Measurements from ENCODE around the gene A2M. TPM values are rescaled to one million over a fixed set of nuclear protein-coding genes. Genes with fewer than 3 reads are reported as not detected.

Gene A2M
- total and polyA plus RNA-seq, 2 of the 13 experiments (the other 11 are each of a cell fraction or from before 2014, with no cell fraction given) = 2,807 to 6,551 TPM

DNA sequence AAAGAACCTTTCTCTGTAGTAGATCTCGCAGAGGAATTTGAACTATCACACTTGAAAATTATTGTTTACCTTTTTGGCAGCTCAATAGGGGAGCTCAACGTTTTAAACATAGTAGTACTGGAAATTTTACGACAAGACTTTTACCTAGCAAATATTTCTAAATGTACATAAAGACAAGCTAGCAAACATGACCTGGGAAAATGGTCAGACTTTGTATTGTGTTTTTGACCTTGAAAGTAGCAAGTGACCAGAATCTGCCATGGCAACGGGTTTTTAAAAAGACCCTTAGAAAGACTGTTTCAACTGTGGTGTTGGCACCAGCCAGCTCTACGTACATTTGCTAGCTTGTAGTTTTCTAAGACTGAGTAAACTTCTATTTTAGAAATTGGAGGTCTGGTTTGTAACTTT is 20.2 kb upstream of the A2M start (continued):
- TF ChIP-seq ZNF652 (CRISPR knock-in tag; IDR thresholded peaks at IDR 0.05; ENCODE audit: borderline replicate concordance, low read depth) = no peak
- TF ChIP-seq HDAC6 (IDR thresholded peaks at IDR 0.05; ENCODE audit: low read depth, low read length) = no peak
- TF ChIP-seq ELF3 (CRISPR knock-in tag; IDR thresholded peaks at IDR 0.05) = peak; percentile 62; the same call in 1 of the 2 replicates
- TF ChIP-seq ZNF160 (CRISPR knock-in tag; IDR thresholded peaks at IDR 0.05) = no peak
- peak; percentile 53; the same call in 1 of the 2 replicates for TF ChIP-seq KAT8 (CRISPR knock-in tag; IDR thresholded peaks at IDR 0.05)
- TF ChIP-seq, protein P1, sequence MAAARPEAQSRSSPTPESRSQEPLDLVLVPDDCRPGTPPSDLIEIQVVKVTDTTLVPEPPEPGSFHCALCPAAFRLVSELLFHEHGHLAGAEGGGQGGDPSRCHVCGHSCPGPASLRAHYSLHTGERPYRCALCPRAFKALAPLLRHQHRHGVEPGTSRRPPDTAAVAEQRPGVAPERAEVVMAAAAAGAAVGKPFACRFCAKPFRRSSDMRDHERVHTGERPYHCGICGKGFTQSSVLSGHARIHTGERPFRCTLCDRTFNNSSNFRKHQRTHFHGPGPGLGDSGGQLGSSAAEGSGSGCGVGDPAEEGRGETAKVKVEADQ (CRISPR knock-in tag; IDR thresholded peaks at IDR 0.05; ENCODE audit: borderline replicate concordance) = no peak
- TF ChIP-seq ZNF672 (CRISPR knock-in tag; IDR thresholded peaks at IDR 0.05) = no peak
- peak; percentile 38; the same call in 1 of the 2 replicates for TF ChIP-seq REPIN1 (CRISPR knock-in tag; IDR thresholded peaks at IDR 0.05; ENCODE audit: borderline replicate concordance, low read depth)
- 0 out of 2 replicates have a peak, but pooled peaks have one; percentile 36 for TF ChIP-seq SNAPC2 (CRISPR knock-in tag; IDR thresholded peaks at IDR 0.05)
- TF ChIP-seq TFAP4 (IDR thresholded peaks at IDR 0.05; ENCODE audit: borderline replicate concordance, low read depth) = no peak; the same call in 1 of the 2 replicates
- no peak for TF ChIP-seq MAZ (IDR thresholded peaks at IDR 0.05; ENCODE audit: borderline replicate concordance, low read depth, low read length)
- TF ChIP-seq MAZ (CRISPR knock-in tag; IDR thresholded peaks at IDR 0.05; ENCODE audit: low read depth) = no peak
- TF ChIP-seq NRL (CRISPR knock-in tag; IDR thresholded peaks at IDR 0.05; ENCODE audit: borderline replicate concordance) = no peak
- TF ChIP-seq JDP2 (CRISPR knock-in tag; IDR thresholded peaks at IDR 0.05; ENCODE audit: borderline replicate concordance) = no peak
- TF ChIP-seq ZGPAT (CRISPR knock-in tag; IDR thresholded peaks at IDR 0.05) = peak; percentile 83
- TF ChIP-seq, protein P2, sequence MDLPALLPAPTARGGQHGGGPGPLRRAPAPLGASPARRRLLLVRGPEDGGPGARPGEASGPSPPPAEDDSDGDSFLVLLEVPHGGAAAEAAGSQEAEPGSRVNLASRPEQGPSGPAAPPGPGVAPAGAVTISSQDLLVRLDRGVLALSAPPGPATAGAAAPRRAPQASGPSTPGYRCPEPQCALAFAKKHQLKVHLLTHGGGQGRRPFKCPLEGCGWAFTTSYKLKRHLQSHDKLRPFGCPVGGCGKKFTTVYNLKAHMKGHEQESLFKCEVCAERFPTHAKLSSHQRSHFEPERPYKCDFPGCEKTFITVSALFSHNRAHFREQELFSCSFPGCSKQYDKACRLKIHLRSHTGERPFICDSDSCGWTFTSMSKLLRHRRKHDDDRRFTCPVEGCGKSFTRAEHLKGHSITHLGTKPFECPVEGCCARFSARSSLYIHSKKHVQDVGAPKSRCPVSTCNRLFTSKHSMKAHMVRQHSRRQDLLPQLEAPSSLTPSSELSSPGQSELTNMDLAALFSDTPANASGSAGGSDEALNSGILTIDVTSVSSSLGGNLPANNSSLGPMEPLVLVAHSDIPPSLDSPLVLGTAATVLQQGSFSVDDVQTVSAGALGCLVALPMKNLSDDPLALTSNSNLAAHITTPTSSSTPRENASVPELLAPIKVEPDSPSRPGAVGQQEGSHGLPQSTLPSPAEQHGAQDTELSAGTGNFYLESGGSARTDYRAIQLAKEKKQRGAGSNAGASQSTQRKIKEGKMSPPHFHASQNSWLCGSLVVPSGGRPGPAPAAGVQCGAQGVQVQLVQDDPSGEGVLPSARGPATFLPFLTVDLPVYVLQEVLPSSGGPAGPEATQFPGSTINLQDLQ (CRISPR knock-in tag; IDR thresholded peaks at IDR 0.05) = no peak
- TF ChIP-seq, protein P3, sequence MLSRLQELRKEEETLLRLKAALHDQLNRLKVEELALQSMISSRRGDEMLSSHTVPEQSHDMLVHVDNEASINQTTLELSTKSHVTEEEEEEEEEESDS (CRISPR knock-in tag; IDR thresholded peaks at IDR 0.05; ENCODE audit: borderline replicate concordance) = no peak; the same call in 1 of the 2 replicates
- TF ChIP-seq ZZZ3 (CRISPR knock-in tag; IDR thresholded peaks at IDR 0.05; ENCODE audit: borderline replicate concordance) = no peak
- no peak for TF ChIP-seq PBX2 (CRISPR knock-in tag; IDR thresholded peaks at IDR 0.05)
- 0 out of 2 replicates have a peak, but pooled peaks have one; percentile 83 for TF ChIP-seq ZNF382 (CRISPR knock-in tag; IDR thresholded peaks at IDR 0.05; ENCODE audit: borderline replicate concordance)
- no peak for TF ChIP-seq RBAK (CRISPR knock-in tag; IDR thresholded peaks at IDR 0.05)
- no peak for TF ChIP-seq CCDC6 (CRISPR knock-in tag; IDR thresholded peaks at IDR 0.05)
- peak; percentile 90; the same call in 1 of the 2 replicates for TF ChIP-seq GATA4 (IDR thresholded peaks at IDR 0.05; ENCODE audit: borderline replicate concordance, low read depth)

Data from HepG2 (cell line).